NCI-H1417 treated with DMSO at 0.1 percent for 48 hours (cell line): ENCODE measurements around the gene JAKMIP1.
A peak's percentile ranks its signal among the peaks of the same experiment; 100 is the strongest.
"Not testable (repeated sequence)": the region's sequence is repeated elsewhere in the genome, so short reads cannot be mapped to it uniquely, and the experiment has no call there.

Experiments used
- DNase-seq: peaks from one replicate; lab custom pipeline; 2025; lab: John Stamatoyannopoulos, UW

Gene JAKMIP1

GRCh38 chr4:6143603-6144181 is 56.7 kb downstream of the JAKMIP1 start:
- no peak for DNase-seq

- no peak for DNase-seq
These were observed 57.3 kb downstream of the JAKMIP1 start for GRCh38 chr4:6142935-6143602.

GRCh38 chr4:6142511-6142910 is 57.8 kb downstream of the JAKMIP1 start:
- no peak for DNase-seq

GRCh38 chr4:6141554-6141953 is 58.8 kb downstream of the JAKMIP1 start:
- DNase-seq = no peak

DNA sequence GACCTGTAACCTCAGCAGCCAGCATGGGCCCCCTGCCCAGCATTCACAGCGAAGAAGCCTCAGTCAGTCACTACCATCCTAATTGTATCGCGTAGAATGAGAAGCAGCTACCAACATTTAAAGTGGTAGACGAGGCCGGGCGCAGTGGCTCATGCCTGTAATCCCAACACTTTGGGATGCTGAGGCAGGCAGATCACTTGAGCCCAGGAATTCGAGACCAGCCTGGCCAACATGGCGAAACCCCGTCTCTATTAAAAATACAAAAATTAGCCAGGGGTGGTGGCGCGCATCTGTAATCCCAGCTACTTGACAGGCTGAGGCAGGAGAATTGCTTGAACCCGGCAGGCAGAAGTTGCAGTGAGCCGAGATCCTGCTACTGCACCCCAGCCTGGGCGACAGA is 59.3 kb downstream of the JAKMIP1 start:
- DNase-seq = not testable (repeated sequence)

DNA sequence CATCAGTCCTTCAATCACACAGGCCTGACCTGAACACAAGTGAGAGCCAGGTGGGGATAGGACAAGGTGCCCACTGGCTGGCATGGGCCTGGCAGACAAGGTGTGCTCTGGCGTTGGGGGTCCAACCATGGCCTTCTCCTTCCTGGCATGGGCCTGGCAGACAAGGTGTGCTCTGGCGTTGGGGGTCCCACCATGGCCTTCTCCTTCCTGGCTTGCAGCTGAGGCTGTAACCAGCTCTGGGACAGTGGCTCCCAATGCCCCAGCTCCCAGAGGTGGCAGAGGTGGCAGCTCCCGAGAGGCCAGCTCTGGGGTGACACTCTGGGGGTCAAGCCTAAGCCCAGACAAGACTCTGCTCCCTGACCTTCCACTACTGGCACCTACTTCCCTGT is 62.6 kb downstream of the JAKMIP1 start:
- no peak for DNase-seq

DNA sequence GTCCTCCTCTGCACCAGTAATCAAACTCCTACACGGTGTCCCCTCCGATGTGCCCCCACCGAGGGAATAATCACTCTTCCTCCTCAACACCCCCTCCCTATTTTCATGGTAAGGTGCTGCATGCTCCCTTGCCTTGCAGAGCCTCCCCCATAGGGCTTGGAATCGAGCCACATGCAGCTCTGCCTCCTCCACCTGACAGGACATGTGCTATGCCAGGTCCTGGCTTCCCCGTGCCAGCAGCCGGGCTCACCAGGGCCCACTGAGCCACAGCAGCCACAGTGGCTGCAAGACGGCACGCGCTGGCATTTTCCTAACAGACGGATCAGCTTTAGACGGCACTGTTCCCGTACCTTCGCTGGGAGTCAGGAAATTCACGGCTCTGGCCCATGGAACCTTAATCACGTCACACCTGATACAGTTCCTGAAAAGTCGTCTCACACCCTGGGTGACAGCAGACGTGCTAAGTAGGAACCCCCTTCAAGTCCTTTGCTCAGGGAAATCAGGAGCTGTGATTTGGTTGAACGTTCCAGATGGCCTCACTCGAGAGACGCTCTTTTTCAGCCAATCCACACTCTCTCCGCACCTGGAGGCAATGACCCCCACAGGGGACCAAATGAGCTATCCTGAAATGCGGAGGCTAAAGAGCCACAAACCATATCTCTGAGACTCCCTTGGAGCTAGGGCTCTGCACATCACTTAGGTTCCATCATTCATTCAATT is 63.2 kb downstream of the JAKMIP1 start:
- DNase-seq = no peak

DNA sequence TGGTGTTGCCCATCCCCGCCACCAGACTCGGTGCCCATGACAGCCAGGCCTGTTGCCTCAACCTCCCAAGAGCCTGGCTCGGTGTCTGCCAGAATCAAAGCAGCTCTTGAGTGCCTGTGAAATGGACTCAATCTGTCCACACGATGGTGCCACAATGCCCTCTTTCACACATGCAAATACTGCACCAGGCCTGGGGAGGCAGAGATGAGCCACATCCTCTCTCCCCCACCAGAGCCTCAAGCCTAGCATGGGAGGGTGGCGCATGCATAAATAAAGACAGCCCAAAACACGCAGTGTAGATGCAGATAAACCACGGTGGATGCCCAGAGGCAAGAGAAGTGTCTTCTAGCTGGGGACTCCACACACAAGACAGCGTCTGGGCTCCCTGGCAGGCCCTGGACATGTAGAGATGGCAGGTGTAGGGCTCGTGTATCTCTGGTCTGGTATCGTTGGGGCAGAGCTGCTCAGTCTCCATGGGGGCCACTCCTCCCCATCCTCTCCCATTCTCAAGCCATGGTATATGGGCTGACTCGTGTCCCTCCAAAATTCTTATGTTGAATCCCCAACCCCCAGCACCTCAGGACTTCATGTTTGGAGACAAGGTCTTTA is 65.6 kb downstream of the JAKMIP1 start:
- no peak for DNase-seq

GRCh38 chr4:6132716-6133115 is 67.6 kb downstream of the JAKMIP1 start:
- no peak for DNase-seq

GRCh38 chr4:6128221-6128850 is 72.0 kb downstream of the JAKMIP1 start:
- peak; percentile 70 for DNase-seq

DNA sequence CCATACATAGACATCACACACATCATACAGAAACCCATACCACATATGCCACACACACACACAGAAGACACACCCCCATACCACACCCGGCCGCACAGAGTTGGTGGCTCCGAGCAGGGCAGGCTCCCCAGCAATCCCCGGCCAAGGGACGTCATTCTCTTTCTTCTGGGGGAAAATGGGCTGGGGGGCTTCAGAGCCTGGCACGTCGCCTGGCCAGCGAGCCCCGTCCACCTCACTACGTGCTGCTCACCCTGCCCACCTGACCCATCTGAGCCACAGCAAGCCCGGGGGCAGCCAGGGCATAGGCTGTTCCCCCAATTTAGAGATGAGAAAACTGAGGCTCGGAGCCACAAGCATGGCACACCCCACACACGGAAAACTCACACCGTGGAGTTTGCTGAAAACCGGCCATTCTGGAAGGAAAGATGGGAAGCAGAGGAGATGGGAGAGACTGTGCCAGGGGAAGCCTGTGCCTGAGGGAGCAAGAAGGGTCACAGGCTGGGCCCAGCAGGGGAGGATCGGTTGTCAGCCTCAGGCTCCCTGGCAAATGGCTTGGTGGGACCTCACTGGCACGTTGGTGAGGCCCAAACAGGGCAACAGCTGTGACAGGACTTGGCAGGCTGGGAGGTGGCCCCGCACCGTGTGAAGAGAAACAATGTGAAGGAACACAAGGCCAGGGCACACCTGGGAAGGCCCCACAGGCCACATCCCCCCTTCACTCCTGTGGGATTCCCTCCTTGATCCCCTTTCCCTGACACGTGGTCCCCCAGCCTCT is 73.2 kb downstream of the JAKMIP1 start:
- no peak for DNase-seq

DNA sequence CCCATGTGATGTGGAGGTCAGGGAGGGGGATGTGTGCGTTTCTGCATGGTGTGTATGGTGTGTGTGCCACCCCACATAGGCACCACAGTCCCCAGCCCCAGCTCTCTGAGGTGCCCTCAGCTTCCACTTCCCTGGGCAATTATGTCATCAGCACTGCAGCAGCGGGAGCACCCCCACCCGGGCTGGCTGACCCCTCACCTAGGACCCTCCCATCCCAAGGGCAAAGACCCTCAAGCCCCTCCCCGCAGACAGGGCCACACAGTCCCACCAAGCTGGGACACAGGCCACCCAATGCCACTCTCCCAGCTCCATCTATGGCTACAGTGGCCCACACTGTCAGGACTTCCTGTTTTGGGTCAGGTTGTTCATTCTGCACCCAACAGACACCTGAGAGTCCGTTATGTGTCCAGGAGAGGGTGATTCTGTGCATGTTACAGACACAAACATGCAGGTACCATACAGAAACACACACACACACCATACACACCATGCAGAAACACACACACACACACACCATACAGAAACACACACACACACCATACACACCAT is 75.2 kb downstream of the JAKMIP1 start:
- no peak for DNase-seq

GRCh38 chr4:6124386-6125102 is 75.8 kb downstream of the JAKMIP1 start:
- no peak for DNase-seq

DNA sequence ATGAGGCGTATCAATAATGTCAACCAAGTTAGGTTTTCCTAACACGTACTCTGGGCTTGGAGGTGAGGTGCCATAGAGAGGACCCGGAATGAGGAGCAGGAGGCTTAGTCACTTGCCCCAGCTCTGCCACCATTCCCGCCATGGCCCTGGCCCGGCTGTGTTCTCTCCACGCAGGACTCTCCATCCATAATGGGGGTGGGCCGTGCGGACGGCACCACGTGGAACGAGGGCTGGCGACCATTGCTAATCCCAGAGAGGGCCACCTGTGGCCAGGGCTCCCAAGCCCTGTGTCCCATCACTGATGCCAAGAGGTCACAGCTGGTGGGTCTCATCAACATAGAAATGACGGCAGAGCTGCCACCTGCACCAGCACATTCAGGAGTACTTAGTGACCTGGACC is 76.4 kb downstream of the JAKMIP1 start:
- DNase-seq = no peak

GRCh38 chr4:6123541-6123940 is 76.8 kb downstream of the JAKMIP1 start:
- DNase-seq = no peak

GRCh38 chr4:6123116-6123515 is 77.2 kb downstream of the JAKMIP1 start:
- no peak for DNase-seq

- no peak for DNase-seq
These were observed 77.9 kb downstream of the JAKMIP1 start for GRCh38 chr4:6122496-6122895.

DNA sequence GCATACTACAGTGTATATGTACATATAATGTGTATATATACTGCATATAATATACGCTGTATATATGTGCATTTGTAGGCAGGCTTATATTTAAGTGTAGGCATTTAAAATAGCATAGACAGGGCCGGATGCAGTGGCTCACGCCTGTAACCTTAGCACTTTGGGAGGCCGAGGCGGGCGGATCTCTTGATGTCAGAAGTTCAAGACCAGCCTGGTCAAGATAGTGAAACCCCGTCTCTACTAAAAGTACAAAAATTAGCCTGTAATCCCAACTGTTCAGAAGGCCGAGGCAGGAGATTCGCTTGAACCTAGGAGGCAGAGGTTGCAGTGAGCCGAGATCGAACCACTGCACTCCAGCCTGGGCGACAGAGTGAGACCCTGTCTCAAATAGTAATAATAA is 78.4 kb downstream of the JAKMIP1 start:
- no peak for DNase-seq

DNA sequence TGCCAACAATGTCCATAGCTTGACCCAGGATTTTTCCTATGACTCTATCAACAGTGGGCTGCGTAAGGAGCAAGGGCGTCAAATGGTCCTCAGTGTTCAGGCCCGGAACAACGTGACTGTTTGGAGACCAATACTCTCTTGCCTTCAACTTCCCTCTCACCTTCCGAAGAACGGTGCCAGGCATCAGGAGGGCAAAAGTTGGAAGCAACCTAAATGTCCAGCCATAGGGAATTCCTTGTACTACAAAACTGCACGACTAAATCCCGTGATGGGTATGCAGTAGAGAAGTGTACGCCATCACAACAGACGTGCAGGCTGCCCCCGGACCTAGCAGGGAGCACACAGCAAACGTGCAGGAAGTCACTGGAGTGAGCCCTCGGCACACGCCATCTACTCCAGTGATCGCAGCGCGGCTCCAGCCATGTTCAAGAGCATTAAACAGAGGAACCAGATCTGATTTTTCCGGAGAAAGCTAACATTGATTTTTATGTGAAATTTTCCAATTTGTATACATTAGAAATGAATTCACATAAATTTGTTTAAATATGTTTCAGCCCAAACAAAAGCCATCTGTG is 79.0 kb downstream of the JAKMIP1 start:
- DNase-seq = no peak

- no peak for DNase-seq
These were observed 80.0 kb downstream of the JAKMIP1 start for GRCh38 chr4:6120361-6120760.
